ENCODE results near the gene KDELR1. TPM values are rescaled to one million over a fixed set of nuclear protein-coding genes. Genes with fewer than 3 reads are reported as not detected.

The KDELR1 gene
- total and polyA plus RNA-seq, 2 of the 13 experiments (the other 11 are each of a cell fraction or from before 2014, with no cell fraction given), result 134 to 185 TPM

GRCh38 chr19:48354332-48354992, 36.9 kb downstream of the KDELR1 start (continued):
- TF ChIP-seq KAT7 (CRISPR knock-in tag; IDR thresholded peaks at IDR 0.05; ENCODE audit: borderline replicate concordance) (peak; percentile 59; the same call in 1 of the 2 replicates), ZNF547 (CRISPR knock-in tag; IDR thresholded peaks at IDR 0.05) (peak; percentile 61), TSC22D2 (CRISPR knock-in tag; IDR thresholded peaks at IDR 0.05; ENCODE audit: borderline replicate concordance) (no peak), BORCS8-MEF2B (CRISPR knock-in tag; IDR thresholded peaks at IDR 0.05) (no peak), MBNL3 (CRISPR knock-in tag; conservative IDR thresholded peaks at IDR 0.05) (no peak), THAP11 (CRISPR knock-in tag; IDR thresholded peaks at IDR 0.05) (peak; percentile 84), ZFP36L2 (CRISPR knock-in tag; IDR thresholded peaks at IDR 0.05) (no peak), ZNF550 (CRISPR knock-in tag; IDR thresholded peaks at IDR 0.05; ENCODE audit: borderline replicate concordance) (0 out of 2 replicates have a peak, but pooled peaks have one; percentile 37), TEF (CRISPR knock-in tag; IDR thresholded peaks at IDR 0.05) (no peak), AKAP8 (CRISPR knock-in tag; IDR thresholded peaks at IDR 0.05) (peak; percentile 25; the same call in 1 of the 2 replicates), ZNF124 (CRISPR knock-in tag; IDR thresholded peaks at IDR 0.05) (peak; percentile 29; the same call in 1 of the 2 replicates), RFX1 (IDR thresholded peaks at IDR 0.05) (no peak), HNRNPL (IDR thresholded peaks at IDR 0.05; ENCODE audit: low read depth, low read length) (peak; percentile 71; the same call in 1 of the 2 replicates), ATF7-NPFF (CRISPR knock-in tag; IDR thresholded peaks at IDR 0.05; ENCODE audit: low read depth) (no peak), ZFP82 (CRISPR knock-in tag; IDR thresholded peaks at IDR 0.05; ENCODE audit: borderline replicate concordance) (peak; percentile 74; the same call in 1 of the 2 replicates), SMYD3 (CRISPR knock-in tag; IDR thresholded peaks at IDR 0.05) (peak; percentile 59; the same call in 1 of the 2 replicates), RFX3 (CRISPR knock-in tag; IDR thresholded peaks at IDR 0.05) (no peak), ELF4 (CRISPR knock-in tag; IDR thresholded peaks at IDR 0.05; ENCODE audit: borderline replicate concordance) (no peak), NFYC (CRISPR knock-in tag; IDR thresholded peaks at IDR 0.05) (no peak), ZNF510 (CRISPR knock-in tag; IDR thresholded peaks at IDR 0.05; ENCODE audit: low read depth) (no peak), ZSCAN30 (CRISPR knock-in tag; IDR thresholded peaks at IDR 0.05) (no peak), ETV6 (CRISPR knock-in tag; conservative IDR thresholded peaks at IDR 0.05) (no peak), ERF (CRISPR knock-in tag; IDR thresholded peaks at IDR 0.05) (peak; percentile 83; the same call in 1 of the 2 replicates), JUN (CRISPR knock-in tag; IDR thresholded peaks at IDR 0.05) (peak; percentile 92), MTF1 (CRISPR knock-in tag; IDR thresholded peaks at IDR 0.05) (no peak), PCBP2 (optimal IDR thresholded peaks at IDR 0.05; ENCODE audit: low read depth, low read length, poor library complexity, severe bottlenecking) (no peak), DZIP1 (CRISPR knock-in tag; IDR thresholded peaks at IDR 0.05) (no peak), PPARG (CRISPR knock-in tag; conservative IDR thresholded peaks at IDR 0.05) (no peak; the same call in 1 of the 2 replicates), ZBTB2 (CRISPR knock-in tag; IDR thresholded peaks at IDR 0.05; ENCODE audit: low read depth) (no peak)

Measured in HepG2 (cell line).